Breast epithelium (tissue), 4 donors: ENCODE results near the gene ASAH2B. TPM values are rescaled to one million over a fixed set of nuclear protein-coding genes. Genes with fewer than 3 reads are reported as not detected.

Experiments
- DNase-seq, 2 donors: peaks; one replicate each; pipeline ENCODE4 v3.0.0-alpha.2; 2019; ENCODE audit warnings: low spot score in 2 of 2
- H3K27ac ChIP-seq, 2 donors: fragments of 200-600 bp; sonication (generic) in 1 of 2; one replicate each; pipeline ENCODE4 v1.5.1; 2016 to 2019; ENCODE audit warnings: mild to moderate bottlenecking in 1 of 2
- H3K27me3 ChIP-seq, 2 donors: fragments of 200-600 bp; sonication (generic) in 1 of 2; one replicate each; pipeline versions ENCODE4 v1.5.1 to v1.6.0; 2017 to 2019; ENCODE audit warnings: control low read depth in 1 of 2, mild to moderate bottlenecking in 1 of 2
- H3K36me3 ChIP-seq: fragments of 200-600 bp; one replicate; pipeline ENCODE4 v1.5.1; 2019
- H3K4me1 ChIP-seq, 2 donors: fragments of 200-600 bp; sonication (generic); one replicate each; pipeline ENCODE4 v1.5.1; 2016 to 2019; ENCODE audit warnings: control low read depth in 1 of 2
- H3K4me3 ChIP-seq, 3 donors: fragments of 200-600 bp; sonication (generic); 1 replicate in 2 of 3; 2 replicates in 1 of 3; pipeline ENCODE4 v1.5.1; 2016 to 2019; ENCODE audit warnings: mild to moderate bottlenecking in 3 of 3, moderate library complexity in 2 of 3
- H3K9me3 ChIP-seq, 2 donors: fragments of 200-600 bp; sonication (generic) in 1 of 2; one replicate each; pipeline ENCODE4 v1.5.1; 2016 to 2019; ENCODE audit warnings: control low read depth in 1 of 2
- POLR2A ChIP-seq: fragments of 450-650 bp; IDR thresholded peaks from one replicate; pipeline ENCODE4 v1.6.1; 2016; ENCODE audit warnings: antibody characterized with exemption, mild to moderate bottlenecking, moderate library complexity
- POLR2AphosphoS5 ChIP-seq, 3 donors: sonication (generic); formaldehyde crosslinking; IDR thresholded peaks; one replicate each; pipeline ENCODE4 v1.6.1; 2017; ENCODE audit warnings: antibody characterized with exemption in 3 of 3
- intact Hi-C: fragments of 100-400 bp; cut with DNase I; formaldehyde crosslinking; loops from one replicate; pipeline ENCODE4 v1.15.1; 2023; ENCODE audit warnings: low total_unique reads
- total RNA-seq, 3 donors: library from RNA; depleted of rRNA; stranded (reverse); fragments of >200 nt; gene quantifications; one replicate each; pipeline ENCODE4 v1.1.0, GENCODE V29; 2016
- TF ChIP-seq, protein P1 (sequence below), 3 donors: fragments of 450-650 bp; IDR thresholded peaks; one replicate each; pipeline ENCODE4 v1.5.1; 2016 to 2017; ENCODE audit warnings: antibody characterized with exemption in 3 of 3, mild to moderate bottlenecking in 3 of 3, moderate library complexity in 3 of 3

Gene ASAH2B
- total RNA-seq, 3 donors from 2014 or later, result 1.4 to 3.7 (median 2.6) TPM

DNA sequence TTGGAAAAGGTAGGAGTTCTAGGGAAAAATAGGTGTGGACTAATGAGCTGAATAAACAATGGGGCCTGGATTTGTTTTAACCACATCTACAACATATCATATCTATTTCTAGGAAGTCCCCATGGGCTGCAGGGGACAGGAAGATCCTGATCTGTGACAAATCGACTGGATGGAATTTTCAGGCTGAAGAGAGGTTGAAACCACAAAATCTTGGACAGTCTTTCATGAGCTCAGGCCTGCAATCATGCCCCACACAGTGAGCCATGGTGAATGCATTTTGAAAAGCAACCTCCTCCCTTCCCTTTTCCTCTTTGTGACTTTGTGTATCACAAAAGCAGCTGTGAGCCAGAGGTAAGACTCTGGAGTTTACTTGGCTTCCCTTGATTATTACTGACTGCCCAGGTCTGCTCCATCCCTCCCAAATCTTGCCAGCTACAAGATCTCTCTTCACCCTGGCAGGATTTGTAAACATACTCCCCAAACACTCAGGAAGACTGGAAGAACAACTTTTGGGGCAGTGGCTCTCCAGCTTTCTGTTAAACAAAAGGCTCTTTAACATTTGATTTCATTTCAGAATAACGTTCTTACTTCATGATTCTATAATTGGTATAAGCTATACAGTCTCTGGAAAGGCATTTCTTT is 66.4 kb downstream of the ASAH2B start:
- H3K4me3 ChIP-seq, result no peak overlapping the region
- no peak overlapping the region for H3K27ac ChIP-seq
- no peaks in the 10 kb centered on the region for H3K27me3 ChIP-seq
- no peaks in the 10 kb centered on the region for H3K4me1 ChIP-seq
- H3K9me3 ChIP-seq, result no peaks in the 10 kb centered on the region
- intact Hi-C loops, result no loop called here
- DNase-seq, result no peak
- no peak for TF ChIP-seq POLR2AphosphoS5 (IDR thresholded peaks at IDR 0.05)
- no peak for TF ChIP-seq POLR2A
- TF ChIP-seq, protein P1, sequence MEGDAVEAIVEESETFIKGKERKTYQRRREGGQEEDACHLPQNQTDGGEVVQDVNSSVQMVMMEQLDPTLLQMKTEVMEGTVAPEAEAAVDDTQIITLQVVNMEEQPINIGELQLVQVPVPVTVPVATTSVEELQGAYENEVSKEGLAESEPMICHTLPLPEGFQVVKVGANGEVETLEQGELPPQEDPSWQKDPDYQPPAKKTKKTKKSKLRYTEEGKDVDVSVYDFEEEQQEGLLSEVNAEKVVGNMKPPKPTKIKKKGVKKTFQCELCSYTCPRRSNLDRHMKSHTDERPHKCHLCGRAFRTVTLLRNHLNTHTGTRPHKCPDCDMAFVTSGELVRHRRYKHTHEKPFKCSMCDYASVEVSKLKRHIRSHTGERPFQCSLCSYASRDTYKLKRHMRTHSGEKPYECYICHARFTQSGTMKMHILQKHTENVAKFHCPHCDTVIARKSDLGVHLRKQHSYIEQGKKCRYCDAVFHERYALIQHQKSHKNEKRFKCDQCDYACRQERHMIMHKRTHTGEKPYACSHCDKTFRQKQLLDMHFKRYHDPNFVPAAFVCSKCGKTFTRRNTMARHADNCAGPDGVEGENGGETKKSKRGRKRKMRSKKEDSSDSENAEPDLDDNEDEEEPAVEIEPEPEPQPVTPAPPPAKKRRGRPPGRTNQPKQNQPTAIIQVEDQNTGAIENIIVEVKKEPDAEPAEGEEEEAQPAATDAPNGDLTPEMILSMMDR (IDR thresholded peaks at IDR 0.05), result no peak
- no peaks in the 10 kb centered on the region for H3K36me3 ChIP-seq

GRCh38 chr10:50807851-50808776 is 68.4 kb downstream of the ASAH2B start:
- no peaks in the 10 kb centered on the region for H3K9me3 ChIP-seq
- H3K4me3 ChIP-seq, result no peak overlapping the region
- intact Hi-C loops, result no loop called here
- H3K4me1 ChIP-seq, result no peaks in the 10 kb centered on the region
- no peak for DNase-seq
- TF ChIP-seq POLR2AphosphoS5 (IDR thresholded peaks at IDR 0.05) (no peak), POLR2A (no peak)
- TF ChIP-seq, protein P1 (IDR thresholded peaks at IDR 0.05), result no peak
- no peaks in the 10 kb centered on the region for H3K36me3 ChIP-seq
- H3K27me3 ChIP-seq, result no peaks in the 10 kb centered on the region
- H3K27ac ChIP-seq, result no peak overlapping the region

Other genes with a start within 250 kb of the ASAH2B start
- gene SGMS1, start 116.0 kb upstream of the ASAH2B start, total RNA-seq, result 100 to 1,000 TPM in 1 of 3 donors, 10 to 100 TPM in 2; 66.5 to 114 (median 80.1) TPM
- gene A1CF, start 145.7 kb downstream of the ASAH2B start, total RNA-seq, result under 1 TPM in 1 of 3 donors, not detected in 2; under 0.01 TPM